ENCODE results near the gene SKIDA1.

GRCh38 chr10:21496343-21497176 lies 28.9 kb downstream of the SKIDA1 start:
- TF ChIP-seq CTCF (IDR thresholded peaks at IDR 0.05; ENCODE audit: insufficient read depth, low read depth, low read length) (no peak), EZH2 (IDR thresholded peaks at IDR 0.05; ENCODE audit: insufficient read depth, low read length) (no peak)

Measured in astrocyte (in vitro differentiated cells and primary cell).